Measurements from ENCODE around the gene TDRD12. TPM values are rescaled to one million over a fixed set of nuclear protein-coding genes. Genes with fewer than 3 reads are reported as not detected.
A peak's percentile ranks its signal among the peaks of the same experiment; 100 is the strongest.

The TDRD12 gene
- total RNA-seq, 1 donor = 0.36 TPM

GRCh38 chr19:32673573-32673972 lies 46.0 kb upstream of the TDRD12 start:
- H3K36me3 ChIP-seq (ENCODE audit: insufficient read depth, low read length) = no peaks in the 10 kb centered on the region
- H3K4me3 ChIP-seq (ENCODE audit: insufficient read depth, low read length) = no peak overlapping the region
- H3K27ac ChIP-seq (ENCODE audit: low read depth, low read length) = no peak overlapping the region
- peak overlapping the region; percentile 80 for H3K4me2 ChIP-seq (ENCODE audit: insufficient read depth, low read length)
- H4K20me1 ChIP-seq (ENCODE audit: insufficient read depth, low read length) = peaks cover 34% of the 10 kb centered on the region
- peaks cover 61% of the 10 kb centered on the region for H3K79me2 ChIP-seq (ENCODE audit: insufficient read depth, low read length)
- TF ChIP-seq CTCF (IDR thresholded peaks at IDR 0.05; ENCODE audit: extremely low read depth, low read depth, low read length) = no peak
- no peak overlapping the region for H2AFZ ChIP-seq (ENCODE audit: low read length)
- H3K4me1 ChIP-seq (ENCODE audit: insufficient read depth, low read length) = peaks cover 10% of the 10 kb centered on the region
- no peak for DNase-seq (ENCODE audit: insufficient read length, low spot score, missing footprints)
- no peaks in the 10 kb centered on the region for H3K9me3 ChIP-seq (ENCODE audit: low read depth, low read length)
- H3K27me3 ChIP-seq (ENCODE audit: insufficient read depth, low read length) = peaks cover 22% of the 10 kb centered on the region

GRCh38 chr19:32674153-32674930 lies 45.2 kb upstream of the TDRD12 start:
- Histone ChIP-seq H2AFZ (ENCODE audit: low read length) (peak overlapping the region; percentile 88), H4K20me1 (ENCODE audit: insufficient read depth, low read length) (peaks cover 30% of the 10 kb centered on the region), H3K79me2 (ENCODE audit: insufficient read depth, low read length) (peaks cover 53% of the 10 kb centered on the region), H3K27me3 (ENCODE audit: insufficient read depth, low read length) (peaks cover 22% of the 10 kb centered on the region), H3K4me2 (ENCODE audit: insufficient read depth, low read length) (peak overlapping the region; percentile 80), H3K4me1 (ENCODE audit: insufficient read depth, low read length) (peaks cover 10% of the 10 kb centered on the region), H3K27ac (ENCODE audit: low read depth, low read length) (no peak overlapping the region), H3K4me3 (ENCODE audit: insufficient read depth, low read length) (peak overlapping the region; percentile 96), H3K36me3 (ENCODE audit: insufficient read depth, low read length) (no peaks in the 10 kb centered on the region), H3K9me3 (ENCODE audit: low read depth, low read length) (no peaks in the 10 kb centered on the region)
- TF ChIP-seq CTCF (IDR thresholded peaks at IDR 0.05; ENCODE audit: extremely low read depth, low read depth, low read length) = no peak
- peak; percentile 85 for DNase-seq (ENCODE audit: insufficient read length, low spot score, missing footprints)

- Histone ChIP-seq H3K4me3 (ENCODE audit: insufficient read depth, low read length) (peak within 1 kb of the TSS; percentile 96), H4K20me1 (ENCODE audit: insufficient read depth, low read length) (peaks cover 28% of the 10 kb centered on the region), H3K79me2 (ENCODE audit: insufficient read depth, low read length) (peaks cover 45% of the 10 kb centered on the region), H3K9me3 (ENCODE audit: low read depth, low read length) (no peaks in the 10 kb centered on the region), H3K4me1 (ENCODE audit: insufficient read depth, low read length) (peaks cover 10% of the 10 kb centered on the region), H3K27me3 (ENCODE audit: insufficient read depth, low read length) (peaks cover 22% of the 10 kb centered on the region), H3K27ac (ENCODE audit: low read depth, low read length) (no peak within 1 kb of the TSS), H3K36me3 (ENCODE audit: insufficient read depth, low read length) (no peaks in the 10 kb centered on the region), H3K4me2 (ENCODE audit: insufficient read depth, low read length) (peak within 1 kb of the TSS; percentile 80), H2AFZ (ENCODE audit: low read length) (peak within 1 kb of the TSS; percentile 88)
- no peak for TF ChIP-seq CTCF (IDR thresholded peaks at IDR 0.05; ENCODE audit: extremely low read depth, low read depth, low read length)
- peak; percentile 100 for DNase-seq (ENCODE audit: insufficient read length, low spot score, missing footprints)
Measured at GRCh38 chr19:32674931-32675719, 44.4 kb upstream of the TDRD12 start, which contains the start of gene ANKRD27. Gene ANKRD27, minus strand, starts transcription at chr19:32675180. Its CDS starts 16,165 bp downstream, at chr19:32659015.

All from osteoblast (primary cell).